Common myeloid progenitor, CD34-positive (primary cell): ENCODE measurements around the gene FGF12.

ENCODE experiments used
- CTCF ChIA-PET: fragments of 350-600 bp; sonication (Branson Sonifier 250); formaldehyde crosslinking; loops from one replicate; lab custom pipeline; 2021; ENCODE audit warnings: antibody characterized with exemption; lab: Charles Lee
- POLR2A ChIA-PET: fragments of 350-600 bp; sonication (Branson Sonifier 250); formaldehyde crosslinking; loops from one replicate; lab custom pipeline; 2021; ENCODE audit warnings: antibody characterized with exemption; lab: Charles Lee
- DNase-seq, 3 donors: peaks; one replicate each; pipeline versions ENCODE4 v3.0.0 to v3.0.0-alpha.2; 2013
- H3K27ac ChIP-seq, 2 experiments: 1 replicate in 1 of 2; 2 replicates in 1 of 2; pipeline ENCODE4 v1.7.0; 2013; ENCODE audit warnings: inconsistent platforms in 2 of 2, low read length in 2 of 2, mild to moderate bottlenecking in 2 of 2, low read depth in 1 of 2, moderate library complexity in 1 of 2; ENCODE audit not compliant: severe bottlenecking in 2 of 2, insufficient read depth in 1 of 2, poor library complexity in 1 of 2
- H3K27me3 ChIP-seq, 5 experiments: replicated peaks in 2 of 5; 1 replicate in 3 of 5; 2 replicates in 2 of 5; pipeline versions ENCODE4 v1.6.1 to v1.7.0; 2013; ENCODE audit warnings: low read length in 4 of 5, mild to moderate bottlenecking in 2 of 5, moderate library complexity in 2 of 5, inconsistent platforms in 1 of 5; ENCODE audit not compliant: insufficient read depth in 5 of 5, control insufficient read depth in 4 of 5
- H3K36me3 ChIP-seq, 4 experiments: 1 replicate in 2 of 4; 2 replicates in 2 of 4; pipeline versions ENCODE4 v1.6.1 to v1.7.0; 2013; ENCODE audit warnings: low read length in 3 of 4, control low read depth in 1 of 4, mild to moderate bottlenecking in 1 of 4; ENCODE audit not compliant: control insufficient read depth in 4 of 4, insufficient read depth in 4 of 4
- H3K4me1 ChIP-seq, 4 experiments: 1 replicate in 3 of 4; 2 replicates in 1 of 4; pipeline versions ENCODE4 v1.6.1 to v1.7.1; 2013; ENCODE audit warnings: low read length in 3 of 4, mild to moderate bottlenecking in 3 of 4, control low read depth in 1 of 4, inconsistent platforms in 1 of 4, moderate library complexity in 1 of 4; ENCODE audit not compliant: control insufficient read depth in 4 of 4, insufficient read depth in 4 of 4; ENCODE audit errors: control extremely low read depth in 1 of 4
- H3K4me3 ChIP-seq, 7 experiments: 1 replicate in 4 of 7; 2 replicates in 3 of 7; pipeline versions ENCODE4 v1.5.1 to v1.7.0; 2013; ENCODE audit warnings: mild to moderate bottlenecking in 7 of 7, low read length in 6 of 7, moderate library complexity in 6 of 7, inconsistent platforms in 2 of 7, low read depth in 2 of 7, control low read depth in 1 of 7; ENCODE audit not compliant: insufficient read depth in 4 of 7, control insufficient read depth in 1 of 7; ENCODE audit errors: extremely low read depth in 1 of 7
- H3K9me3 ChIP-seq, 5 experiments: 1 replicate in 4 of 5; 2 replicates in 1 of 5; pipeline versions ENCODE4 v1.6.1 to v1.7.1; 2013; ENCODE audit warnings: low read length in 4 of 5, mild to moderate bottlenecking in 2 of 5, inconsistent platforms in 1 of 5, low read depth in 1 of 5, moderate library complexity in 1 of 5; ENCODE audit not compliant: control insufficient read depth in 4 of 5, insufficient read depth in 2 of 5; ENCODE audit errors: control extremely low read depth in 1 of 5
- WGBS: methylation state at CpG from one replicate; pipeline ENCODE4 v1.1.5; 2013; ENCODE audit not compliant: insufficient coverage; 5-methylcytosine and 5-hydroxymethylcytosine counted together

Gene FGF12

GRCh38 chr3:192165552-192165951 is 561.8 kb downstream of the FGF12 start:
- DNase-seq, result no peak
- 43% methylated on average over 1 of the region's 2 CpGs for WGBS
- peaks cover 0 to 8% (median 3%) of the 10 kb centered on the region in 5 experiments for H3K27me3 ChIP-seq
- H3K4me1 ChIP-seq, result no peaks in the 10 kb centered on the region
- no peak overlapping the region for H3K4me3 ChIP-seq
- CTCF ChIA-PET, result no interaction called here
- H3K9me3 ChIP-seq, result no peaks in the 10 kb centered on the region
- POLR2A ChIA-PET, result no interaction called here
- H3K36me3 ChIP-seq, result no peaks in the 10 kb centered on the region
- no peak overlapping the region for H3K27ac ChIP-seq

- CTCF ChIA-PET, result no interaction called here
- DNase-seq, result no peak
- peaks cover 0 to 21% (median 3%) of the 10 kb centered on the region in 5 experiments for H3K27me3 ChIP-seq
- no peak overlapping the region for H3K4me3 ChIP-seq
- H3K27ac ChIP-seq, result no peak overlapping the region
- POLR2A ChIA-PET, result no interaction called here
- H3K9me3 ChIP-seq, result no peaks in the 10 kb centered on the region
- no CpG with 5 or more reads among the region's 1 CpG for WGBS
- no peaks in the 10 kb centered on the region for H3K36me3 ChIP-seq
- no peaks in the 10 kb centered on the region for H3K4me1 ChIP-seq
Observed at GRCh38 chr3:192161661-192162060, 565.7 kb downstream of the FGF12 start.

GRCh38 chr3:192156382-192156781 is 571.0 kb downstream of the FGF12 start:
- no peaks in the 10 kb centered on the region for H3K4me1 ChIP-seq
- H3K4me3 ChIP-seq, result no peak overlapping the region
- no peaks in the 10 kb centered on the region for H3K9me3 ChIP-seq
- DNase-seq, result no peak
- WGBS, result no CpG with 5 or more reads among the region's 1 CpG
- ChIA-PET POLR2A (no interaction called here), CTCF (no interaction called here)
- H3K27me3 ChIP-seq, result peaks cover 0 to 29% (median 10%) of the 10 kb centered on the region in 5 experiments
- no peaks in the 10 kb centered on the region for H3K36me3 ChIP-seq
- H3K27ac ChIP-seq, result no peak overlapping the region

DNA sequence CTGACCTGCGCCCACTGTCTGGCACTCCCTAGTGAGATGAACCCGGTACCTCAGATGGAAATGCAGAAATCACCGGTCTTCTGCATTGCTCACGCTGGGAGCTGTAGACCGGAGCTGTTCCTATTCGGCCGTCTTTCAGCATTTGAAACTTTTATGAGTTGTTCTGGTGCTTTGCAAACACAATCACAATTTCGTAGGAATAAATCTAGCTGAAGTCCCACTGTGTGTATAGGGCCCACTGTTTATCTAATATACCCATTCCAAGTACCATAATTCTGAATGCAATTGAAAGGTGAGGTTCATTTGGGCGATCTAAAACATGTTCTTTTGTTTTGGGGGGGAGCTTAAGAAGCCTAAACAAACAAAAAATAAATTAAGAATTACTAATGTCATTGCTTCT is 572.1 kb downstream of the FGF12 start:
- Histone ChIP-seq H3K36me3 (no peaks in the 10 kb centered on the region), H3K9me3 (no peaks in the 10 kb centered on the region), H3K4me3 (no peak overlapping the region), H3K27me3 (peaks cover 0 to 27% (median 10%) of the 10 kb centered on the region in 5 experiments), H3K27ac (no peak overlapping the region), H3K4me1 (no peaks in the 10 kb centered on the region)
- WGBS, result 15% methylated on average over 5 of the region's 9 CpGs
- CTCF ChIA-PET, result no interaction called here
- POLR2A ChIA-PET, result no interaction called here
- DNase-seq, result no peak

- POLR2A ChIA-PET, result no interaction called here
- Histone ChIP-seq H3K27ac (no peak overlapping the region), H3K4me3 (no peak overlapping the region), H3K27me3 (no peaks in the 10 kb centered on the region), H3K9me3 (no peaks in the 10 kb centered on the region), H3K36me3 (no peaks in the 10 kb centered on the region), H3K4me1 (no peaks in the 10 kb centered on the region)
- 85% methylated on average over 2 of the region's 4 CpGs for WGBS
- CTCF ChIA-PET, result no interaction called here
- no peak for DNase-seq
Observed at GRCh38 chr3:192133271-192133670, 594.1 kb downstream of the FGF12 start.

- Histone ChIP-seq H3K9me3 (no peaks in the 10 kb centered on the region), H3K4me1 (no peaks in the 10 kb centered on the region), H3K27ac (no peak overlapping the region), H3K27me3 (peaks cover 0 to 2% (median 0%) of the 10 kb centered on the region in 5 experiments), H3K4me3 (no peak overlapping the region), H3K36me3 (no peaks in the 10 kb centered on the region)
- 31% methylated on average over 2 of the region's 4 CpGs for WGBS
- DNase-seq, result peak; percentile 22 to 54 (median 50)
- CTCF ChIA-PET, result interaction anchor here (1.1 to 4.8 kb wide), 5 partner anchors 13 to 319 kb away, joined by 3 to 37 read pairs (median 4); no protein-coding TSS in a partner anchor
- POLR2A ChIA-PET, result no interaction called here
Observed at GRCh38 chr3:192130534-192131132, 596.7 kb downstream of the FGF12 start.

GRCh38 chr3:192129586-192129985 is 597.8 kb downstream of the FGF12 start:
- WGBS, result no CpG with 5 or more reads among the region's 1 CpG
- H3K27me3 ChIP-seq, result peaks cover 0 to 2% (median 0%) of the 10 kb centered on the region in 5 experiments

More at GRCh38 chr3:192129586-192129985, 597.8 kb downstream of the FGF12 start:
- H3K27ac ChIP-seq, result no peak overlapping the region
- H3K9me3 ChIP-seq, result no peaks in the 10 kb centered on the region
- no peak for DNase-seq
- POLR2A ChIA-PET, result no interaction called here
- no peaks in the 10 kb centered on the region for H3K4me1 ChIP-seq
- H3K4me3 ChIP-seq, result no peak overlapping the region
- CTCF ChIA-PET, result interaction anchor here (1.1 to 4.8 kb wide), 4 partner anchors 9 to 318 kb away, joined by 3 to 37 read pairs (median 5); no protein-coding TSS in a partner anchor
- no peaks in the 10 kb centered on the region for H3K36me3 ChIP-seq
